HG02759 (cell line): ENCODE data around the gene RPS8.
A peak's percentile ranks its signal among the peaks of the same experiment; 100 is the strongest.
"Not testable (repeated sequence)": the region's sequence is repeated elsewhere in the genome, so short reads cannot be mapped to it uniquely, and the experiment has no call there.

ENCODE experiments used
- ATAC-seq: cut with Tn5 transposase; IDR thresholded peaks from one replicate; pipeline ENCODE4 v1.9.1; 2021; ENCODE audit warnings: mild to moderate bottlenecking, moderate library complexity; ENCODE audit not compliant: unreplicated experiment

The RPS8 gene

GRCh38 chr1:44819196-44819607 is 43.9 kb downstream of the RPS8 start:
- ATAC-seq = no peak

- peak; percentile 78 for ATAC-seq
Measured at GRCh38 chr1:44819608-44820327, 44.4 kb downstream of the RPS8 start.

- no peak for ATAC-seq
Measured at GRCh38 chr1:44820328-44821239, 45.2 kb downstream of the RPS8 start.

GRCh38 chr1:44821240-44821715 is 45.9 kb downstream of the RPS8 start:
- ATAC-seq = no peak

GRCh38 chr1:44822131-44822701 is 46.9 kb downstream of the RPS8 start:
- no peak for ATAC-seq

- ATAC-seq = no peak
Measured at GRCh38 chr1:44822981-44823451, 47.7 kb downstream of the RPS8 start.

- ATAC-seq = not testable (repeated sequence)
Measured at GRCh38 chr1:44824392-44824791, 49.1 kb downstream of the RPS8 start.

- ATAC-seq = no peak
Measured at GRCh38 chr1:44826375-44827196, 51.2 kb downstream of the RPS8 start.

- ATAC-seq = no peak
Measured at GRCh38 chr1:44827197-44828002, 52.1 kb downstream of the RPS8 start.

GRCh38 chr1:44828003-44828651 is 52.8 kb downstream of the RPS8 start:
- no peak for ATAC-seq
